GM18907 (cell line): Measurements from ENCODE around the gene NHSL2.

Experiments
- ATAC-seq: cut with Tn5 transposase; IDR thresholded peaks from one replicate; pipeline ENCODE4 v1.9.1; 2021; ENCODE audit warnings: mild to moderate bottlenecking, moderate library complexity; ENCODE audit not compliant: unreplicated experiment

The NHSL2 gene

GRCh38 chrX:72126048-72126415, 215.4 kb downstream of the NHSL2 start:
- no peak for ATAC-seq

GRCh38 chrX:72126539-72127140, 216.0 kb downstream of the NHSL2 start:
- ATAC-seq = peak; percentile 86

GRCh38 chrX:72127332-72127731, 216.7 kb downstream of the NHSL2 start:
- no peak for ATAC-seq

- ATAC-seq = no peak
Measured at GRCh38 chrX:72128183-72128834, 217.7 kb downstream of the NHSL2 start.

GRCh38 chrX:72128881-72129280, 218.2 kb downstream of the NHSL2 start:
- no peak for ATAC-seq

GRCh38 chrX:72129661-72130060, 219.0 kb downstream of the NHSL2 start:
- no peak for ATAC-seq

GRCh38 chrX:72130156-72130761, 219.6 kb downstream of the NHSL2 start:
- no peak for ATAC-seq

- ATAC-seq = no peak
Measured at GRCh38 chrX:72130762-72131250, 220.2 kb downstream of the NHSL2 start.

GRCh38 chrX:72131317-72132294, 221.0 kb downstream of the NHSL2 start, which contains the start of gene RTL5:
TSS of gene RTL5 (minus strand) at chrX:72131915.
- ATAC-seq = peak; percentile 56

GRCh38 chrX:72132456-72132855, 221.8 kb downstream of the NHSL2 start:
- ATAC-seq = no peak

- no peak for ATAC-seq
Measured at GRCh38 chrX:72133851-72134546, 223.4 kb downstream of the NHSL2 start.

- ATAC-seq = no peak
Measured at GRCh38 chrX:72137846-72138495, 227.3 kb downstream of the NHSL2 start.

- ATAC-seq = no peak
Measured at GRCh38 chrX:72139538-72139937, 228.9 kb downstream of the NHSL2 start.

- ATAC-seq = peak; percentile 71
Measured at GRCh38 chrX:72141372-72142004, 230.8 kb downstream of the NHSL2 start.

GRCh38 chrX:72142094-72142793, 231.6 kb downstream of the NHSL2 start:
- ATAC-seq = no peak

GRCh38 chrX:72142794-72143608, 232.4 kb downstream of the NHSL2 start:
- no peak for ATAC-seq

GRCh38 chrX:72143609-72143907, 232.9 kb downstream of the NHSL2 start:
- no peak for ATAC-seq

GRCh38 chrX:72145181-72145580, 234.5 kb downstream of the NHSL2 start:
- no peak for ATAC-seq
